IgD-negative memory B cell (primary cell): ENCODE measurements around the gene PRXL2C. TPM values are rescaled to one million over a fixed set of nuclear protein-coding genes. Genes with fewer than 3 reads are reported as not detected.
"Not testable (repeated sequence)": the region's sequence is repeated elsewhere in the genome, so short reads cannot be mapped to it uniquely, and the experiment has no call there.

Source experiments
- H3K27ac Mint-ChIP-seq, 3 donors: one replicate each; pipeline ENCODE4 v1.8.0; 2020 to 2022; ENCODE audit warnings: mild to moderate bottlenecking in 3 of 3, mixed read lengths in 3 of 3, moderate library complexity in 1 of 3
- H3K27me3 Mint-ChIP-seq: one replicate; pipeline ENCODE4 v1.8.0; 2021; ENCODE audit warnings: mixed read lengths
- H3K36me3 Mint-ChIP-seq: one replicate; pipeline ENCODE4 v1.8.0; 2020; ENCODE audit warnings: mild to moderate bottlenecking, mixed read lengths
- H3K4me1 Mint-ChIP-seq, 3 donors: one replicate each; pipeline ENCODE4 v1.8.0; 2020 to 2022; ENCODE audit warnings: mixed read lengths in 3 of 3, mild to moderate bottlenecking in 1 of 3
- H3K4me3 Mint-ChIP-seq, 4 donors: one replicate each; pipeline ENCODE4 v1.8.0; 2020 to 2022; ENCODE audit warnings: mild to moderate bottlenecking in 4 of 4, mixed read lengths in 4 of 4, moderate library complexity in 3 of 4
- H3K9me3 Mint-ChIP-seq, 3 donors: one replicate each; pipeline ENCODE4 v1.8.0; 2020 to 2021; ENCODE audit warnings: mixed read lengths in 3 of 3, mild to moderate bottlenecking in 1 of 3
- polyA plus RNA-seq: library from polyadenylated mRNA; unstranded; fragments of 300-500 nt; fragmentation: Illumina TruSeq; gene quantifications from one replicate; pipeline ENCODE4 v1.2.3, GENCODE V29; 2021

Gene PRXL2C
- polyA plus RNA-seq, 1 donor from 2014 or later, result 9.6 TPM

GRCh38 chr9:96663506-96664120 lies 8.5 kb upstream of the PRXL2C start:
- H3K27ac Mint-ChIP-seq, result no peak overlapping the region
- H3K9me3 Mint-ChIP-seq, result no peaks in the 10 kb centered on the region
- H3K27me3 Mint-ChIP-seq, result peaks cover 2% of the 10 kb centered on the region
- H3K36me3 Mint-ChIP-seq, result peaks cover 2% of the 10 kb centered on the region
- H3K4me3 Mint-ChIP-seq, result no peak overlapping the region
- peaks cover 0 to 6% (median 4%) of the 10 kb centered on the region in 3 donors for H3K4me1 Mint-ChIP-seq

- H3K4me3 Mint-ChIP-seq, result no peak overlapping the region
- no peak overlapping the region for H3K27ac Mint-ChIP-seq
- peaks cover 2% of the 10 kb centered on the region for H3K27me3 Mint-ChIP-seq
- peaks cover 2% of the 10 kb centered on the region for H3K36me3 Mint-ChIP-seq
- no peaks in the 10 kb centered on the region for H3K9me3 Mint-ChIP-seq
- peaks cover 0 to 6% (median 4%) of the 10 kb centered on the region in 3 donors for H3K4me1 Mint-ChIP-seq
Observed at GRCh38 chr9:96661711-96662110, 6.6 kb upstream of the PRXL2C start.

DNA sequence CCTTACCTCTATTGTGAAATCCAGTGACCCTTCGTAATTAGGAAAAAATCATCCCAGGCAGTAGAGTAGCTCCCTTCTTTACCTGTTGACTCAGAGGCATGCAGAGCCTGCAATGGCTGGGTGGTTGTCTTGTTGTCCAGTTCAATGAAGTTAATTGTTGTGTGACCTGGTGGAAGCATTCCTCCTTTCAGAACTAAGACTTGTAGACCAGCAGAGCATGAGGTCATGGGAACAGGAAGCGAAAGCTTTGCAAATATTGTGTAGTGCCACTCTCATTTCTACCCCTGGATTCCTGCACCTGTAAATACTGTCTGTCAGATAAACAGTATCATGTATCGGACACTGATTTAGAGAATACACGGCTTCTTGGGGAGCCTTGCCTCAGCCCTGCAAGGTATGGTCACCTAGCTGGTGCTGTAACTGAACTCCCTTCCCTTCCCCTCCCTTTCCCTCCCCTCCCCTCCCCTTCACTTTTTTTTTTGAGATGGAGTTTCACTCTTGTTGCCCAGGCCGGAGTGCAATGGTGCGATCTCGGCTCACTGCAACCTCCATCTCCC lies 5.7 kb upstream of the PRXL2C start:
- peaks cover 4 to 10% (median 7%) of the 10 kb centered on the region in 3 donors for H3K4me1 Mint-ChIP-seq
- H3K4me3 Mint-ChIP-seq, result no peak overlapping the region
- no peak overlapping the region for H3K27ac Mint-ChIP-seq
- peaks cover 2% of the 10 kb centered on the region for H3K27me3 Mint-ChIP-seq
- no peaks in the 10 kb centered on the region for H3K9me3 Mint-ChIP-seq
- H3K36me3 Mint-ChIP-seq, result peaks cover 2% of the 10 kb centered on the region

DNA sequence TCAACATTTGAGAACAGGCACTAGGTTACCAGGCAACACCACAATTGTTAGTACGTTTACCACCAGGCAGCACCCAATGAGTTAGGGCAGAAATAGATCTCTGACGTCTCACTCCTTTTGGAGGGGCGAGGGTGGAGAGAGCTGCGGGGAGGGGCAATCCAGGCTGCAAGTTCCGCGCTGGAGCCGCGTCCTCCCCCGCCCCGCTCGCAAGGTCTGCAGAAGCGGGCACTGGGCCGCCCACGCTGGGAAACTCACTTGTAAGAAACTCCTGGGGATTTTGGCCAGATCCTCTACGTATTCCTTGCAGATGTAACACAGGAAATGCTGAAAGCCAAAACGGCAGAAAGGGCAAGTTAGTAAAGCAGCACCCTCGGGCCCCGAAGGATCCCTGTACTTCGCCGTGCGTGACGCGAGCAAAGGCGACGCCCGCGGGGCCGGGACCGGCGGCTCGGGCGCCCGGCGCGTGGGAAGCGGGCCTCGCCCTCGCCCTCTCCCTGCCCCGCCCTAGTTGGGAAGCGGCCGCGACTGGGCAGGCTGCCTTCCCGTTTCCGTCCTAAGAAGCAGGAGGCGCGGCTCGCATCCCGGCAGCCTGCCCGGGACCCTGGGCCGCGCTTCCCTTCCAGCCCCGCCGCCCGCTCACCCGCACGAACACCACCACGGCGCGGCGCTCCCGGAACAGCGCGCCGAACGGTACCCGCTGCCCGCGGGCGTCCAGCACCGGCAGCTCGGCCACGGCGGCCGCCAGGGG lies 493 bp downstream of the PRXL2C start:
- H3K9me3 Mint-ChIP-seq, result no peaks in the 10 kb centered on the region
- H3K27me3 Mint-ChIP-seq, result no peaks in the 10 kb centered on the region
- peaks cover 6% of the 10 kb centered on the region for H3K36me3 Mint-ChIP-seq
- H3K4me1 Mint-ChIP-seq, result peaks cover 13 to 19% (median 14%) of the 10 kb centered on the region in 3 donors
- peak overlapping the region; percentile 92 to 100 (median 94) for H3K27ac Mint-ChIP-seq
- peak overlapping the region; percentile 91 to 98 (median 96) for H3K4me3 Mint-ChIP-seq

GRCh38 chr9:96651626-96652025 lies 3.5 kb downstream of the PRXL2C start:
- Mint-ChIP-seq H3K27me3 (no peaks in the 10 kb centered on the region), H3K9me3 (no peaks in the 10 kb centered on the region), H3K27ac (peak overlapping the region in 2 of 3 donors; percentile 36 to 89), H3K4me1 (peaks cover 13 to 21% (median 18%) of the 10 kb centered on the region in 3 donors), H3K4me3 (peak overlapping the region in 1 of 4 donors; percentile 60), H3K36me3 (peaks cover 10% of the 10 kb centered on the region)

DNA sequence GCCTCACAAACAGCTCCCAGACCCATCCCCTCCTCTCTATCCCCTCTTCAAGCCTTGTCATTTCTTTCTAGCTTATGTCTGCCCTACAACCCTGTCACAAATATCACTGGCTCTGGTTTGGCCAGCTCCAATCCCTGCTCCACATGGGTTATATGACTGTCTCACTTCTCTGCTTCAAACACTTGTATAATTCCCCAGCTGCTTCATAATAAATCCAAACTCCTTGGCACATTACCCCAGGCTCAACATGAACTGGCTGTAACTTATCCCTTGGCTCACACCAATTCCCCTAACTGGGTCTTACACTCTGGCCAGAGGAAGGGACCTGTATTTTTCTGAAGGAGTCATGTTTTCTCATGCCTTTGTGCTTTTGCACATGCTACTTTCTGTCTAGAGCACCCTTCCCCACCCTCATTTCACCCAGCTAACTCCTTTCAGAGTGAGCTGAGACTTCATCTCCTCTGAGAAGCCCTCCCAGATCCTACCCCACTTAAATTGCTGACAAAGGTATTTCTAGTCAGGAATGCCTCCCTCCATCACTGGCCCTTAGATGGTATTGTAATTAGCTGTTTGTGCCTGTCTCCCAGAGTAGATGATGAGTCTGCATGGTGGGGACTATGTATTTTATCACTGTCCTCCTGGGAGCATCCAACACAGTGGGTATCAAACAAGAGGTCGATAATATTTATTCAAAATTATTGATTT lies 5.3 kb downstream of the PRXL2C start:
- peaks cover 22% of the 10 kb centered on the region for H3K36me3 Mint-ChIP-seq
- H3K27ac Mint-ChIP-seq, result no peak overlapping the region
- no peak overlapping the region for H3K4me3 Mint-ChIP-seq
- no peaks in the 10 kb centered on the region for H3K27me3 Mint-ChIP-seq
- no peaks in the 10 kb centered on the region for H3K9me3 Mint-ChIP-seq
- H3K4me1 Mint-ChIP-seq, result peaks cover 10 to 18% (median 16%) of the 10 kb centered on the region in 3 donors

DNA sequence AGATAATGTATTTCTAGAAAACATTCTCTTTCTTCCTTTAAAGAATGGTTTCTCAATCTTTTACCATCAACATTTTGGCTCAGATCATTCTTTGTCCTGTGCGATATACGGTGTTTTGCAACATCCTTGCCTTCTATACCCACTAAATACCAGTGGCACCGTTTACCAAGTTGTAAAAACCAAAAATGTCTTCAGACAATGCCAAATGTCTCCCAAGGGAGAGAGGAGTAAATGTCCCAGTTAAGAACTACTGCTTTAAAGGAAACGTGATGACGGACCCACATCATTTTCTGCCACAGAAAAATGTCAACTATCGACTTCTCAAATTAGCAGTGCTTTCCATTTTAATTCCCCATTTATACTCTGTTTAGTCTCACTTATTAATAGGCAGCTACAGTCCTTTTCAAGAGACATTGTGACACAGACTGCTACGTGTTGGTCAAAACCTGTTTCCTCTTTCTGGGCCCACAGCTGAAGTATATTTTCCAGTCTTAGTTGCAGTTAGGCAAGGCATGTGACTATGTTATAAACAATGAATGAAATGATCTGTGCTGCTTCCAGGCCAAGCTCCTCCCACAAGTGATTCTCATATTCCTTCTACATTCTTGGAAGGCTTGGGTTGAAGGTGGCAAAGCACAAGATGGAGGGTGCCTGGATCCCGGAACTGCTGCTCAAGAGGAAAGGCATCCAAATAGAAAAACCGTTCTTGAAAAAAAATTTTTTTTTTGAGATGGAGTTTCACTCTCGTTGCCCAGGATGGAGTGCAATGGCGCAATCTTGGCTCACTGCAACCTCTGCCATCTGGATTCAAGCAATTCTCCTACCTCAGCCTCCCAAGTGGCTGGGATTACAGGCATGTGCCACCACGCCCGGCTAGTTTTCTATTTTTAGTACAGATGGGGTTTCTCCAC lies 8.8 kb downstream of the PRXL2C start:
- Mint-ChIP-seq H3K27ac (peak overlapping the region in 1 of 3 donors; percentile 11), H3K4me1 (peaks cover 4 to 9% (median 5%) of the 10 kb centered on the region in 3 donors), H3K36me3 (peaks cover 22% of the 10 kb centered on the region), H3K4me3 (no peak overlapping the region), H3K9me3 (no peaks in the 10 kb centered on the region), H3K27me3 (no peaks in the 10 kb centered on the region)

- Mint-ChIP-seq H3K4me3 (no peak overlapping the region), H3K9me3 (no peaks in the 10 kb centered on the region), H3K27ac (no peak overlapping the region), H3K36me3 (peaks cover 17% of the 10 kb centered on the region), H3K27me3 (no peaks in the 10 kb centered on the region), H3K4me1 (peaks cover 2 to 9% (median 4%) of the 10 kb centered on the region in 3 donors)
Observed at GRCh38 chr9:96644137-96644536, 11.0 kb downstream of the PRXL2C start.

DNA sequence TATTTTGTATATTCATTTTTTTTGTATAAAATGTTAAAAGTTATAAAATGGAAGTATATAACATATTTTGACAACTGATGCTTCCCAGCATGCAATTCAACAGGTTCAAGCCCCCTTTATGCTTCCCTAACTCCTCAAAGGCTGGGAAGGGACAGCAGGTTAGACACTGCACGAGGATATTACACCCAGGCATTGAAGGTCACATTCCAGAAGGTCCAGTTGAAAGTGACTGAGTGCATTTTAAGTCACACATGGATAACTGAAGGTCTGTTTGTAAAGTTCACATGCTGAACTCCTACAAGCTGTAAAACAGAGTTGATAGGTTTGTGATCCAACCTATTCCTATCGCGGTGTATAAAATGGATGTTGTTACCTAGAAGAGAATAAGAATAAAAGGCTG lies 13.6 kb downstream of the PRXL2C start:
- no peaks in the 10 kb centered on the region for H3K27me3 Mint-ChIP-seq
- peaks cover 2 to 5% (median 4%) of the 10 kb centered on the region in 3 donors for H3K4me1 Mint-ChIP-seq
- no peak overlapping the region for H3K27ac Mint-ChIP-seq
- H3K4me3 Mint-ChIP-seq, result no peak overlapping the region
- H3K36me3 Mint-ChIP-seq, result peaks cover 12% of the 10 kb centered on the region
- H3K9me3 Mint-ChIP-seq, result no peaks in the 10 kb centered on the region

DNA sequence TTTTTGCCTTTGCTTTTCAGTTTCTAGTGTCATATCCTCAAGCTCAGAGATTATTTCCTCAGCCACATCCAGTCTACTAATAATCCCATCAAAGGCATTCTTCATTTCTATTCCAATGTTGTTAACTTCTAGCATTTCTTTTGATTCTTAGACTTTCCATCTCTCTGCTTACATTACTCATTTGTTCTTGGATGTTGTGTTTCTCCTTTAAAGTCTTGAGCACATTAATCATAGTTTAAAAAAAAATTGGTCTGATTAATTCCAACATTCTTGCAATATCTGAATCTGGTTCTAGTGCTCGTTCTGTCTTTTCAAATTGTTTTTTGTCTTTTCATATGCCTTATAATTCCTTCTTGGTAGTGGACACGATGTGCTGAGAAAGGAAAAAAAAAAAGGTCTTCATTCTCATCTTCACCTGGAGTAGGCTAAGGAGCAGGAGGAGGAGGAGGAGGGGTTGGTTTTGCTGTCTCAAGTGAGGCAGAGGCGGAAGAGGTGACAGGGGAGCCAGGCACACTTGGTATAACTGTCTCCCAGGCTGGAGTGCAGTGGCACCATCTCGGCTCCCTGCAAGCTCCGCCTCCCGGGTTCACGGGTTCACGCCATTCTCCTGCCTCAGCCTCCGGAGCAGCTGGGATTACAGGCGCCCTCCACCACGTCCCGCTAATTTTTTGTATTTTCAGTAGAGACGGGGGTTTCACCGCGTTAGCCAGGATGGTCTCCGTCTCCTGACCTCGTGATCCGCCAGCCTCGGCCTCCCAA lies 16.3 kb downstream of the PRXL2C start:
- Mint-ChIP-seq H3K4me3 (no peak overlapping the region), H3K9me3 (no peaks in the 10 kb centered on the region), H3K36me3 (peaks cover 2% of the 10 kb centered on the region), H3K27me3 (no peaks in the 10 kb centered on the region), H3K27ac (no peak overlapping the region), H3K4me1 (peaks cover 0 to 2% (median 0%) of the 10 kb centered on the region in 3 donors)

- no peaks in the 10 kb centered on the region for H3K36me3 Mint-ChIP-seq
- H3K27ac Mint-ChIP-seq, result peak overlapping the region in 1 of 3 donors; percentile 0
- H3K9me3 Mint-ChIP-seq, result peaks cover 0 to 5% (median 0%) of the 10 kb centered on the region in 3 donors
- H3K27me3 Mint-ChIP-seq, result peaks cover 1% of the 10 kb centered on the region
- no peak overlapping the region for H3K4me3 Mint-ChIP-seq
- no peaks in the 10 kb centered on the region for H3K4me1 Mint-ChIP-seq
Observed at GRCh38 chr9:96636368-96636767, 18.7 kb downstream of the PRXL2C start.

DNA sequence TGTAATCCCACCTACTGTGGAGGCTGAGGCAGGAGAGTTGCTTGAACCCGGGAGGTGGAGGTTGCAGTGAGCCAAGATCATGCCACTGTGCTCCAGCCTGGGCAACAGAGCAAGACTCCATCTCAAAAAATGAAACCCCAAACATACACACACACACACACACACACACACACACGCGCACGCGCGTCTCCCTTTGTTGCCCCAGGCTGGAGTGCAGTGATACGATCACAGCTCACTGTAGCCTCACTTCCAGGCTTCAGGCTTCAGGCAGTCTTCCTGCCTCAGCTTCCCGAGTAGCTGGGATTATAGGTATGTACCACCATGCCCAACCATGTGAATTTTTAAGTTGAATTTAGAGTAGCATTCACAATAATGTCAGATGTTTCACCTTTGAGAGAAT lies 21.5 kb downstream of the PRXL2C start:
- not testable (repeated sequence) for H3K27ac Mint-ChIP-seq

DNA sequence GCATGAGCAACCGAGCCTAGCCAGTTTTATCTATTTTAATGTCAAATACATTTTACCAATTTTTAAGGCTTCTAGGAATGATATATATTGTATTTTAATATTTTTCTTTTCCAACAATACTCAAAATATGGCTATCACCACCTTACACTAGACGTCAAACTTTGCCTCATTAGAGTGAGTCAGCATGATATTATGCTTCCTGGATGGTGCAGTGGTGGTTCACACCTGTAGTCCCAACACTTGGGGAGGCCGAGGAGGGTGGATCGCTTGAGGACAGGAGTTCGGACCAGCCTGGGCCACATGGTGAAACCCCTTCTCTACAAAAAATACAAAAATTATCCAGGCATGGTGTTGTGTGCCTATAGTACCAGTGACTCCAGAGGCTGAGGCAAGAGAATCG lies 28.2 kb downstream of the PRXL2C start:
- Mint-ChIP-seq H3K4me1 (no peaks in the 10 kb centered on the region), H3K27ac (no peak overlapping the region), H3K36me3 (no peaks in the 10 kb centered on the region), H3K9me3 (no peaks in the 10 kb centered on the region), H3K4me3 (no peak overlapping the region), H3K27me3 (peaks cover 11% of the 10 kb centered on the region)

More for the DNA sequence above, 21.5 kb downstream of the PRXL2C start:
- not testable (repeated sequence) for H3K27me3 Mint-ChIP-seq, H3K4me1 Mint-ChIP-seq, H3K4me3 Mint-ChIP-seq, H3K9me3 Mint-ChIP-seq, H3K36me3 Mint-ChIP-seq

DNA sequence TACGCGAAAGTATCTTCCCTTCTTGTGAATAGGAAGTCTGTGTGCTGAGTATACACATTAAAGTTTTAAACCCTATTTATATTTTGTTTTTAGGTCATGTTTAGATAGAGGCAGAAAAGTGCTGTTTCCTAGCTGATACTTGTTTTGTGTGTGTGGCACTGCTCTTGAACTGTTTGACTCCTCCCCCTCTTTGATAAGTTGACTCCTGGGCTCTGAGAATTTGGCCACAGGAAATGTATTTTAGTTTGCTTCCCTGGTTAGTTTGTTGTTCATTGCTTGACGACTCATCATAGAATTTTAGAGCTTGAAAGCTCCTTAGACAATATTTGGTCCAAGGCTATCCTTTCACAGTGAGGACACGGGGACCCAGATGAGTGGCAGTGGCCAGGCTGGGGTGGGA lies 33.5 kb downstream of the PRXL2C start:
- Mint-ChIP-seq H3K27ac (no peak overlapping the region), H3K36me3 (no peaks in the 10 kb centered on the region), H3K9me3 (peaks cover 0 to 3% (median 0%) of the 10 kb centered on the region in 3 donors), H3K4me3 (no peak overlapping the region), H3K27me3 (peaks cover 30% of the 10 kb centered on the region), H3K4me1 (peaks cover 8 to 16% (median 10%) of the 10 kb centered on the region in 3 donors)
